Heart left ventricle (tissue), 16 donors: ENCODE results near the gene HMGA1. TPM values are rescaled to one million over a fixed set of nuclear protein-coding genes. Genes with fewer than 3 reads are reported as not detected.

ENCODE experiments used
- ATAC-seq, 4 donors: fragments of 200-7000 bp; cut with Tn5 transposase; one replicate each; pipeline ENCODE4 v1.9.1; 2020 to 2022; ENCODE audit warnings: moderate library complexity in 4 of 4, mild to moderate bottlenecking in 3 of 4, moderate number of reproducible peaks in 1 of 4
- DNase-seq, 5 donors: peaks; one replicate each; pipeline ENCODE4 v3.0.0-alpha.2; 2020
- H3K27ac ChIP-seq, 12 donors: fragments of 200-600 bp; sonication (generic) in 4 of 12; one replicate each; pipeline versions ENCODE4 v1.5.0 to v1.8.0; 2016 to 2022; ENCODE audit warnings: mild to moderate bottlenecking in 2 of 12
- H3K27me3 ChIP-seq, 9 donors: fragments of 200-600 bp; sonication (generic) in 2 of 9; one replicate each; pipeline versions ENCODE4 v1.5.1 to v1.8.0; 2016 to 2022; ENCODE audit warnings: mild to moderate bottlenecking in 3 of 9
- H3K36me3 ChIP-seq, 9 donors: fragments of 200-600 bp; sonication (generic) in 2 of 9; one replicate each; pipeline versions ENCODE4 v1.5.0 to v1.8.0; 2018 to 2022; ENCODE audit warnings: mild to moderate bottlenecking in 2 of 9
- H3K4me1 ChIP-seq, 12 donors: fragments of 200-600 bp; sonication (generic) in 4 of 12; one replicate each; pipeline versions ENCODE4 v1.5.0 to v1.8.0; 2016 to 2022; ENCODE audit warnings: mild to moderate bottlenecking in 3 of 12
- H3K4me3 ChIP-seq, 12 donors: fragments of 200-600 bp; sonication (generic) in 4 of 12; one replicate each; pipeline versions ENCODE4 v1.5.0 to v1.8.0; 2017 to 2022; ENCODE audit warnings: mild to moderate bottlenecking in 9 of 12, moderate library complexity in 4 of 12
- H3K9me3 ChIP-seq, 12 donors: fragments of 200-600 bp; sonication (generic) in 4 of 12; one replicate each; pipeline versions ENCODE4 v1.5.0 to v1.8.0; 2016 to 2022; ENCODE audit warnings: mild to moderate bottlenecking in 1 of 12
- POLR2A ChIP-seq, 2 donors: fragments of 450-650 bp; IDR thresholded peaks; one replicate each; pipeline ENCODE4 v1.6.1; 2017; ENCODE audit warnings: antibody characterized with exemption in 2 of 2, mild to moderate bottlenecking in 2 of 2, moderate library complexity in 2 of 2
- WGBS, 4 donors: extraction: QIAGEN DNeasy Blood & Tissue Kit in 2 of 4; methylation state at CpG; one replicate each; pipeline versions ENCODE4 v1.1.5 to v1.1.7; 2013 to 2018; 5-methylcytosine and 5-hydroxymethylcytosine counted together
- intact Hi-C, 10 donors: fragments of 100-400 bp; cut with DNase I; formaldehyde crosslinking; loops; one replicate each; pipeline versions ENCODE4 v1.11.1 to v1.14.2; 2022
- polyA plus RNA-seq, 2 donors: library from polyadenylated mRNA; stranded (reverse); fragments of 200-250 nt; gene quantifications; one replicate each; pipeline ENCODE4 v1.2.3, GENCODE V29; 2013
- total RNA-seq, 9 donors: library from RNA; depleted of rRNA in 2 of 9; stranded (reverse); fragments of >200 nt in 2 of 9; fragmentation: NEBNext Ultra II Directional in 3 of 9; extraction: Animal tissue kit (Norgen Biotek cat#: 25700) in 3 of 9; gene quantifications; one replicate each; pipeline versions ENCODE4 v1.1.0 to v1.2.4, GENCODE V29; 2016 to 2023
- TF ChIP-seq, protein P1 (sequence below), 12 donors: fragments of 200-600 bp; sonication (generic) in 4 of 12; IDR thresholded peaks; one replicate each; pipeline versions ENCODE4 v1.5.0 to v1.8.0; 2018 to 2022; ENCODE audit warnings: antibody characterized with exemption in 12 of 12, mild to moderate bottlenecking in 5 of 12
- donor health status: ischemic (EF 13 %, LVEDD 7.1; RV severe dilation, severe dysfunction).
- donor health status: healthy with polysubstance abuse.
- donor health status: DM: no; HTN: yes; CAD: no.
- donor health status: DM: no; HTN: no; CAD: no.
- donor health status: ischemic (EF 25% LVEDD 6.9; RV normal size, moderate dysfunction).
- donor health status: ischemic (EF 25% LVEDD 5.7; RV mildly dilated, moderate dysfunction).
- donor health status: healthy.
- donor health status: DM: yes; HTN: yes; CAD: no.
- donor health status: ischemic (EF 35%, LVEDD 5.7; RV mildly dilated, moderate dysfunction).
- donor health status: nonischemic (EF 11% LVEDD 7.7; RV severe dilation, severe dysfunction).
- donor health status: DM: yes; HTN: yes; CAD: no.
- donor health status: PGD.
- donor health status: ischemic (EF 29% LVEDD 5.4; RV normal size, mild dysfunction).
- donor health status: nonischemic (EF 23%, LVEDD 6.1; RV moderate dilation, normal function).

HMGA1 gene
- total and polyA plus RNA-seq, 11 donors: 23.0 to 76.1 (median 44.8) TPM

DNA sequence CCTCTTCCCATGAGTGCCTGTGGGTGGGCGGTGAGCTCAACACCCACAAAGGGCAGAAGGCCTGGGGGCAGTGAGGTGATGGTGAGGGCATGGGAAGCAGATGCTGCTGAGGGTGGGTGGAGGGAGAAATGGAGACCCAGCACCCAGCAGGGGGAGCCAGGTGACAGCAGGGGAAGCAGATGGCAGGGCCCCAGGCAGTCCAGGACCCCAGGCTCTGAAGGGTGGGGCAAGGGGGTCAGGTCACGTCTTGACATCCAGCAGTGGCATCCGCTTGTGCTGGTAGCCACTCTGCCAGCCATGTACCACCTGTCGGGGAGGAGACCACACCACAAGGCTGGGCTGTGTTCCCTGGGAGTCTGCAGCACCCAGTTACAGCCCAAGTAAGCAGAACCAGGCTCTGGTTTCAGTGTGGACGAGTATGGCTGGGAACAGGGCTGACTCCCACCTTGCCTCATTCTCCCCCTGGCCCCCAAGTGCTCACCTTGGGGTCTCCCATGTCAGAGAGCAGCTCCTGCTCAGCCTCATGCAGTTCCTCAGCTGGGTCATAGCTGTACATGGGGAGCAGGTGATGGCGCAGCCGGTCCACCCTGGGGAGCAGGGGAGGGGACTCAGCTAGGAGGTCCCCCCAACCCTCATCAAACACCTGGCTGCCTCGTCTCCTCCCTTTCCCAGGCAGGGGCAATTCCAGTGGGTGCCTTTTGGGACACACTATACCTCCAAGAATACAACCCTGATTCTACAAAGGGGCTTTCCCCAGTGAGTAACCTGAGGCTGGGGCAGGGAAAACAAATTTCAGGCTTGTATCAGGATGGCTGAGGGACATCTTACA lies 10.1 kb downstream of the HMGA1 start:
- H3K9me3 ChIP-seq: no peaks in the 10 kb centered on the region
- H3K4me3 ChIP-seq: no peak overlapping the region
- 70 to 86% (median 78%) methylated on average over 8 of the region's 8 CpGs for WGBS, 4 donors
- H3K4me1 ChIP-seq: peaks cover 0 to 49% (median 29%) of the 10 kb centered on the region in 12 donors
- no peaks in the 10 kb centered on the region for H3K27me3 ChIP-seq
- intact Hi-C loops: loop anchor here in 5 of 10 donors (2.0 to 10.0 kb wide), 4 partner anchors 49 to 358 kb away; no protein-coding TSS in a partner anchor
- H3K36me3 ChIP-seq: peaks cover 0 to 19% (median 0%) of the 10 kb centered on the region in 9 donors
- peak overlapping the region in 1 of 12 donors; percentile 2 for H3K27ac ChIP-seq
- TF ChIP-seq POLR2A (IDR thresholded peaks at IDR 0.05): no peak
- TF ChIP-seq, protein P1, sequence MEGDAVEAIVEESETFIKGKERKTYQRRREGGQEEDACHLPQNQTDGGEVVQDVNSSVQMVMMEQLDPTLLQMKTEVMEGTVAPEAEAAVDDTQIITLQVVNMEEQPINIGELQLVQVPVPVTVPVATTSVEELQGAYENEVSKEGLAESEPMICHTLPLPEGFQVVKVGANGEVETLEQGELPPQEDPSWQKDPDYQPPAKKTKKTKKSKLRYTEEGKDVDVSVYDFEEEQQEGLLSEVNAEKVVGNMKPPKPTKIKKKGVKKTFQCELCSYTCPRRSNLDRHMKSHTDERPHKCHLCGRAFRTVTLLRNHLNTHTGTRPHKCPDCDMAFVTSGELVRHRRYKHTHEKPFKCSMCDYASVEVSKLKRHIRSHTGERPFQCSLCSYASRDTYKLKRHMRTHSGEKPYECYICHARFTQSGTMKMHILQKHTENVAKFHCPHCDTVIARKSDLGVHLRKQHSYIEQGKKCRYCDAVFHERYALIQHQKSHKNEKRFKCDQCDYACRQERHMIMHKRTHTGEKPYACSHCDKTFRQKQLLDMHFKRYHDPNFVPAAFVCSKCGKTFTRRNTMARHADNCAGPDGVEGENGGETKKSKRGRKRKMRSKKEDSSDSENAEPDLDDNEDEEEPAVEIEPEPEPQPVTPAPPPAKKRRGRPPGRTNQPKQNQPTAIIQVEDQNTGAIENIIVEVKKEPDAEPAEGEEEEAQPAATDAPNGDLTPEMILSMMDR (IDR thresholded peaks at IDR 0.05): peak in 11 of 12 donors; percentile 12 to 50 (median 35)
- DNase-seq: peak in 3 of 5 donors; percentile 37 to 61 (median 56)
- ATAC-seq: no peak

DNA sequence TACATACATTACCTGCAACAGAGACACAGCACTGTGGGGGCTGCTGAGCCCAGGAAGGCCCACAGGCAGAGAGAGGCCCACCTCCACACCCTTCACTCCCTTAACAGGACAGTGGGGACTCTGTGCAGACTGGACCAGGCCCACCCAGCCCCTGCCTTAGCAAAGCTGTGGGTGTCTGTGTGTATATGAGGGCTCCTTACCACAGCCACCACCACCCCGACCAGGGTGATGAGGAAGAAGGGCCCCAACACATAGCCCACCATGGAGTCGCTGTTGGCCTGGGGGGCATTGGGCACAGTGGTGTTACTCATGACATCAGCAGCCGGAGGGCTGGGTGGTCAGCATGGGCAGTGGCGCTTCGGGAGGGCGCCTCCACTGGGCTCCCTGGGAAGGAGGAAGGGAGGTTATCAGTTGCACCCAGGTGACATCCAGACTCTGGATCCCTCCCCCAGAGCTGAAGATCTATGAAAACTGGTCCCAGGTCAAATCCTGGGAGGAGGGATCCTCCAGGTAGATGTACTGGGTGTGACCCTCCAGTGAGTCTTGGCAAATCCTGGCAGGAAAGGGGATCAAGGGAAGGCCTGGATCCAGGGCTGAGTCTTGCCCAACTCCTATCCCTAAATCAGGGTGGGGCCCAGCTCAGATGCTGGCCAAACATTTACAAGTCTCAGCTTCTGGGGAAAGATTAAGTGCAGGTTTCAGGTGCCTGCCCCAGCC lies 11.0 kb downstream of the HMGA1 start:
- Histone ChIP-seq H3K36me3 (peaks cover 0 to 11% (median 0%) of the 10 kb centered on the region in 9 donors), H3K27ac (peak overlapping the region in 10 of 12 donors; percentile 87 to 96 (median 94)), H3K9me3 (no peaks in the 10 kb centered on the region), H3K27me3 (no peaks in the 10 kb centered on the region), H3K4me3 (peak overlapping the region in 9 of 12 donors; percentile 77 to 96 (median 89)), H3K4me1 (peaks cover 0 to 45% (median 29%) of the 10 kb centered on the region in 12 donors)
- intact Hi-C loops: loop anchor here (2.0 to 10.0 kb wide), 6 partner anchors 50 to 357 kb away; partner anchors contain the start of gene NUDT3 (in 4 of the 10)
- WGBS, 4 donors: 33 to 97% (median 89%) methylated on average over 1 to 6 of the region's 6 CpGs
- DNase-seq (peak in 1 of 5 donors; percentile 64), ATAC-seq (no peak)
- TF ChIP-seq POLR2A (IDR thresholded peaks at IDR 0.05): no peak
- TF ChIP-seq, protein P1 (IDR thresholded peaks at IDR 0.05): no peak

GRCh38 chr6:34248198-34248726 lies 11.6 kb downstream of the HMGA1 start:
- intact Hi-C loops: loop anchor here (2.0 to 10.0 kb wide), 6 partner anchors 51 to 357 kb away; partner anchors contain the start of gene NUDT3 (in 4 of the 10)
- 7 to 13% (median 9%) methylated on average over 15 to 17 of the region's 17 CpGs for WGBS, 4 donors
- H3K27ac ChIP-seq: peak overlapping the region; percentile 80 to 96 (median 94)
- peak overlapping the region; percentile 46 to 96 (median 88) for H3K4me3 ChIP-seq
- peak; percentile 62 to 84 (median 79) for DNase-seq
- peaks cover 0 to 45% (median 29%) of the 10 kb centered on the region in 12 donors for H3K4me1 ChIP-seq
- peak; percentile 27 to 52 (median 44) for ATAC-seq
- H3K27me3 ChIP-seq: no peaks in the 10 kb centered on the region
- TF ChIP-seq POLR2A (IDR thresholded peaks at IDR 0.05): no peak
- TF ChIP-seq, protein P1 (IDR thresholded peaks at IDR 0.05): no peak
- H3K9me3 ChIP-seq: no peaks in the 10 kb centered on the region
- peaks cover 0 to 5% (median 0%) of the 10 kb centered on the region in 9 donors for H3K36me3 ChIP-seq
